Putamen (tissue), 1 donor: ENCODE data around the gene LDB2.

Experiments
- DNase-seq: peaks from one replicate; pipeline ENCODE4 v3.0.0-alpha.2; 2016; ENCODE audit warnings: low spot score

The LDB2 gene

GRCh38 chr4:16757080-16757521, 141.3 kb downstream of the LDB2 start:
- DNase-seq, result peak; percentile 77

- no peak for DNase-seq
Observed at GRCh38 chr4:16754104-16754503, 144.3 kb downstream of the LDB2 start.

DNA sequence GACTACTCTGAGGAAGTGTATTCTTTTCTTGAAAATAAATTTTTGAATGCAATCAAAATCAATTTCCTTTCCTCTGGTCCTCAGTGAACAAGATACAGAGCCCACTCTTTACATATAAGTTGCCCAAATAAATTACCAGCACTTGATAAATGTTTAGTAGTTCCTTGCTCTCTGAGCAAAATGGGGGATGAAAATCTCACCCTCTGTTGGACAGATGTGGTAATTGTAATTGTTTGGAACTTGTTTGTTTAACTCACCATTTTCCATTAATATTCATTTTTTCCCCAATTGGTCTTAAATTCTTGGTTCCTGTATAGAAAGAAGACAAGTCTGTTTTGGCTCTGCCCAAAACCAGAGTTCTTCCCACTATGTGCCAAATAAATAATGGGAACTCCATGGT, 146.3 kb downstream of the LDB2 start:
- no peak for DNase-seq

GRCh38 chr4:16750882-16751642, 147.4 kb downstream of the LDB2 start:
- no peak for DNase-seq

DNA sequence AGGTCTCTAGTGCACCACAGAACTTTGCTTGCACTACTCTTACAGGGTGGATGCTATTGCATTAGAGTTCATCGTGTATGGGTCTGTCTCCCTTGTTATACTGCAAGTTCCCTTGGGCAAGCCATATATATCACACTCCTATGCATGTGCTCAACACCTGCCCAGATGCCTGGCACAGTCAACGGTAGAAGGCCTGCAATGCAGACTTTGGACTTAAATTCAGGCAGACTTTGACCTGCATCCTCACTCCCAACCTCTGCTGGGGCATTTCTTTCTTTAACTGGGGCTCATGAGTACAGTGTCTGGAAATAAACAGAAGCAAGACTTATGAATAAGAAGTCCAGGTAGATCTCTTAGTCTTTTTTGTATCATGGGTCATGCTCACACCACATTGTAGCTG, 148.2 kb downstream of the LDB2 start:
- DNase-seq, result no peak

GRCh38 chr4:16745887-16746286, 152.6 kb downstream of the LDB2 start:
- DNase-seq, result no peak

DNA sequence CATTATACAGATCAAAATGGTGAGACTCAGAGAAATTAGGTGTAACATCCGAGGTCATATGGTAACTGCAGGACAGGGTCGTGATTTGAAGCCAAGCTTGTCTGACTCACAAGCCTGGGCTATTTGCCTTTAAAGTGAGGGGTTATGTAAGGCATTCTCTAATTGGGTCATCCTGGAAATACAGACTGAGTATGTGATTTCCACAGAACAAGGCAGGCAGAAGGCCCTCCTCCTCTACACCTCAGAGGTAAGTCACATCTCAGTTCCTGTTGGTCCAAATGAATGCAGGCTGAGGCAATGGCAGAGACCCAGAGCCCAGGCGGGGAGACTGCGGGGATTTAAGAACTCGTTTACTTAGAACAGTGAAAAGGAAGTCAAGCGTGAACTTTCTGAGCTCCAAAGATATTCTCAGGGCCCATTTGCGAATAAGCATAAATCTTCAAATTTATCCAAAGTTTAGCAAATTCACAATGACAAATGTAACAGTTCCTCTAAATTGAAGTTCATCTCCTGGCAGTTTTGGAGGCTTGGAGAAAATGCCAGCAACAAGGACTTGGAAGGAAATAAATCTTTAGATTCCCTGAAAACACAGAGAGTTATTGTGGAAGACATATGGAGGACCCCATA, 153.3 kb downstream of the LDB2 start:
- no peak for DNase-seq

DNA sequence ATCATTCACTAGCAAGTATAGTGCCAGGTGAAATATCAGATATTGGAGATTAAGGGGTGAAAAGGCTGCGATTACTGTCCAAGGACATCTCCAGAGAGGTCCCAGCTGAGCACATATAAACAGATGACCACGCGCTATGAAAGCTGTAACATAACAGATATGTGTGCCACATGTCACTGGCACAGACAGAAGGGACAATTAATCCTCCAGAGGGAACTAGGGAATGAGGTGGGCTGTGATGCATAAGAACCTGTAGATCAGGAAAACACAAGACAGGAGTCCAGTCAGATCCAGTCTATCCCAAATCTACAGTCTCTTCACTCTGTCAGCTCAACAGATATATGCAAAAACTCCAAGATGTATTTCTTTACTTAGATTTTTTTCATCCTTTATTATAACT, 157.2 kb downstream of the LDB2 start:
- DNase-seq, result no peak

DNA sequence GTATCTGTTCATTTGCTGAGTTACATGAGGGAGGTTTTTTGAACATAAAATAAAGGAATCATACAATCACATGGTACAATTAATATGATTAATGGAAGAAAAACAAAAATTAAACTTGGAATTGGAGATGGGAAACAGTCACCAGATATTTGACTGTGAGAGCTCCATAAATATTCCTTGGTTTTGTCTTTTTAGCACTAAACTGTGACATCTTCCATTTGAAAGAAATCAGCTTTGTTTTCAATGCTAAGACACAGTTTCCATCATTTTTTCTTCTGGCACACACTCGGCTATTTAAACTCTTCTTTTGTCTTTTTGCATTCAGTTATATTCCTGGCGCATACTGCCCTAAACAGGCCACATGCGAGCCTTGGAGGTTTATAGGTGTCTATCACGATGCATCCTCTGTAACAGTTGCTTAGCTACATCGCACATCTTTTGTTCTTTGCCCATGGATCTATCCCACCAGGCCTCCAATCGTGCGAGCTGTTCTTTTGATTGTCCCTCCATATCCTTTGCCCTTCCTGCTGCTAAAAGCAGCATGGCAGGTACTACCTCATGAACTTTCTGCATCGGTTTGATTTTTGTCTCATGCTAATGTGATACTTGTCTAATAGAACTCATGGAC, 158.3 kb downstream of the LDB2 start:
- DNase-seq, result no peak

- no peak for DNase-seq
Observed at GRCh38 chr4:16738558-16738957, 159.9 kb downstream of the LDB2 start.

DNA sequence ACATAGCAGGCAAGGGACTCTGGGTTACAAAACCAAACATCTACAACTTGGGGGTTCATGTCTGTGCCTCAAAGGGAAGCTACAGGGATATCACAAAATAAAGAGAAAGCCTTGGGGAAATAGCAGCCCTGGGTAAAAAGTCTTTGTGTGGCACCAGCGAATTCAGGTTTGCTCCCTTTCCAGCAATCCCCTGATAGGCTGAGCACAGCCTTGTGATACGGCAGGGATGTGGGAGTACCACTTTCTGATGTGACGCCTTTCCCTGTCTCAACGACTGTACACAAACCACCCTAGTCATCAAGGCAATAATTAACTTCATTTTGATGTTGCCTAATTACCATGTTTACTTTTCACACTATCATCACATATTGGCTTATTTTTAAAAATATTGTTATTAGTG, 164.9 kb downstream of the LDB2 start:
- no peak for DNase-seq

DNA sequence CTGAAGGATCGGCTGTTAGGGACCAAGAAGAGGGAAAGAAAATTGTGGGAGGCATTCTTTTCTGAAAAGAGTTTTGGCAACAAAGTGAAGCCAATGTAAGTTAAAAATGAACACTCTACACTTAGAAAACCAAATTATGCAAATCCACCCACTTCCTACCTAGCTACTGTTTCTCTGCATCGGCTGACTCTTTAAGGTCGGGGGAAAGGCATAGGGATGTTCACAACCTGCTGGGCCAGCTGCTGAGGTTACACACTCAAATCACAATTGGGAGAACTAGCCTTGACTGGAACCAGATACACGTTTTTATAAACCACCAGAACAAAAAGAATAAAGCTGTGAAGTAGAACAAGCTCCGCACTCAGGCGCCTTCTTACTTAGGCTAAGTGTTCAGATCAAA, 165.7 kb downstream of the LDB2 start:
- peak; percentile 57 for DNase-seq

DNA sequence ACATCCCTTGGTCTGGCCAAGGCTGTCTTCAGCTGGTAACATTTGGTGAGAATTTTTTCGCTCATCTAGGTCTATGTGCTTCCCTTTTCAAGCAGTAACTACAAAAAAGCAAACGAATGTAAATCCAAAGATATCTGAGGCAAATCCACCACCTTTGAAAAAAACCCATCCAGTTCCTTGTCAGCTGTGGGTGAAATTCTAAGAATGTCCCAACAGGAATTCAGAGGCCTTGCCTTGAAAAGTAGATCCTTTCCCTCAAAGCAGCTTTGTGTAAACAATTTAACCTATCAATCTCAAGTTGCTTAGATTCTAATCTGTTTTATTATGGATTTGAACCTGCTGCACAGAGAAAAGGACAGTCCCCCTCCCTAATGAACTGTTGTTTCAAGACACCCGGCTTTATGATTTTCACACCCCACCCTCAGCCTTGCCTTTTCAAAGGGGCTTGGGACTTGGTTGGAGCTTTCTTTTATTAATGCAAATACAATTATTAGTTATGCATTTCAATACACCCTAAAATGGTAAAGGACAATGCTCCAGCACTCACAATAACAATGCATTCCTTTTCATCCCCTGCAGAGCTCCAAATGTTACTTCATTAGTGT, 166.6 kb downstream of the LDB2 start:
- DNase-seq, result no peak

DNA sequence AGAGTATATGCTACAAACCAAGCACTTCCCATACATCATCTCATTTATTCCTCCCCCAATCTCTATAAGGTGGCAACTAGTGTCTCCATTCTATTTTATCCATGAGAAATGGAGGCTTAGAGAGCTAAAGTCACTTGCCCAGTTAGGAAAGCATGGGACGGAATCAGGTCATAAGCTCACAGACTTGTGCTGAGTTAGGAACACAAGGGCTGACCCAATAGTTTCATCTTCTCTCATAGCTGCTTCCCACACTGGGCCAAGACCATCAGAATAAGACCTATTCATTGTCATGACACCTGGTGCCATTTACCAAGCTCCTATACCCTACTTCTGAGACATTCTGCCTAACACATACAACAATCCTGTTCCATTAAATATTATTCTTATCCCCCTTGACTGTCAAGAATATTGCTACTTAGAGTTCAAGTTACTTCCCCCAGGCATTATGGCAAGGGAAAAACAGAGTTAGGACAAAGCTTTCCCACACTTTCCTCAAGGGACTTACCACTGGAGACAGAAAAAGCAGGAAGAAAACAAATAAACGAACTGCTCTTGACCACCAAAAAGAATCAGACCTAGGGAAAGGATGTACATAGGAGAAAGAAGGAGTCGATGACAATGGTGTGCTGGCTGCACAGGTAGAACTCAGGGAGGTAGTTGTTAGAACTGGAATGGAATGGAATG, 167.8 kb downstream of the LDB2 start:
- no peak for DNase-seq

GRCh38 chr4:16729336-16729735, 169.1 kb downstream of the LDB2 start:
- no peak for DNase-seq

GRCh38 chr4:16728849-16729248, 169.6 kb downstream of the LDB2 start:
- no peak for DNase-seq

DNA sequence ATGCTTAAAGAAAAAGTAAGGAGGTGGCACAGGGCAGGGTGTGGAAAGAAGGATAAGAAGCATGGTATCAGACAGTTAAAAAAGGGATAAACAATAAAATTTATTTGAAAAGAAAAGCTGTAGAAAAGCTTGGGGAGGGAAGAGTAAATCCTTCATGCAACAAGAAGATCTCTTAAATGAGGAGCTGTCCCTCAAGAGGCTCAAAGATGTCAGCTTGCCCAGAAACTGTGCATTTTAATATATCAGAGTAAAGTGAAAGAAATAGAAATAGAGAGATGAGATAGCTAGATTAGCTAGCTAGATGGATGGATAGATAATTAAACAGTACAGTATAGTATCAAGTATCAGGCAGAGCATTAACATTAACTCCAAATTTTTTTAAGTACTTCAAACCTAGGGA, 170.3 kb downstream of the LDB2 start:
- DNase-seq, result no peak

DNA sequence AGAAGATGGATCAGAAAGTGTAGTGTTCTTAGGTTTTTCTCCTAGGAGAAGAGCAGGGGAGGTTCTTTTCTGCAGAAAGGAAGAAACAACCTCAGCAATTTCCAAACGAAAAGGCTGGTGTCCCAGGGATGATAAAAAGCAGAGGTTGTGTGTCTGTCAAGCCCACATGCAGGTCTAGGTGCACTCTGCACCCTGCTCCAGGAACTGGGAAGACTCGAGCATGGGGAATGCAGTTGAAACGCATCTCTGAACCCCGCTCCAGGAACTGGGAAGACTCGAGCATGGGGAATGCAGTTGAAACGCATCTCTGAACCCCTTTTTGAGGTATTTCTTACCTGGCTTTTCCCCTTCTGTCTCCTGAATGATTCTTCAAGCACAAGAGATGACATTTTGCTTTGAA, 171.2 kb downstream of the LDB2 start:
- peak; percentile 50 for DNase-seq

DNA sequence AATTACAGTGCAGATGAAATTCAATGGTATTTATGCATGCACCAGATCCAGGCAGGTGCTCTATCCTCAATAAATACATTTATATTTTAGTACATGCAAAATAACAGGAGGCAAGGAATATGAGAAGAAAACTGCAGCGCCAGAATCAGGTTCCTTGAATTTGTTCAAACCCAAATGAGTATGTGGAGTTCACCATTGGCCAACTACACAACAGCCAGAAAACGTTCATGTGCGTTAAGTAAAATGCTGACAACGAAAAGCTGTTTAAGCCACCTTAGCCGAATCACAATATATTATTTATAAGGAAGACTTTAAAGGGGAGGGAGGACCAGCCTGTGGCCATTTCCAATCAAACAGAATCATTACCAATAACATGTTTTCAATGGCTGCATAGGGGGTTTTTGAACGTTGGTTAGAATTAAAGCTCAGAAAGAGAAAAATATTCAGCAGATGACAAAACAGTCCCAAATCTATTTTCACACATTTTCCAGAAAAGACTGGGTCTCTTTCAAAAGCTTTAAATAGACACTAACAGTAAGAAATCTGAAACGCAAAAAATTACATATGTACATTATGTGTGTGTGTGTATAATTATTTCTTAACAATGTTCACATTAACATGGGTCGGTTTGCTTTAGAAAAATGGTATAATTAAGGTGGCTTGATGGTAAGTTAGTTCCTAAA, 171.9 kb downstream of the LDB2 start:
- DNase-seq, result no peak

- no peak for DNase-seq
Observed at GRCh38 chr4:16725252-16725651, 173.2 kb downstream of the LDB2 start.

DNA sequence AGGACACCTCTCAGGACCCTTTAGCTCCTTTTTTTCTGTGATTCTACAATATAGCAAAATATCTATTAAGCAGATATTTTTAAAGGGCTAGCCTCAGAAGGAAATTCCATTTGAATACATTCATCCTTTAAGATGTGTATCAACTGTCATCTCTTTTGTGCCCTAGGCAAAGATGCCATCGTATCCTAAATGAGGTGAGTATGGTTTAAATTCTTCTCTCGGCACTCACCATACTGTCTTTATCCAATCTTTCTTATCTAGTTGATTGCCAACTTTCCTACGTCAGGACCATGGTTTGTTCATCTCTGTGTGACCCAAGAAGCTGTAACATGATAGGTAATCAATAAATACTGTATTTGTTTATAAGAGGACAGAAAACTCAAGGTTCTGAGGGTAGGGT, 176.0 kb downstream of the LDB2 start:
- DNase-seq, result no peak
